Natural killer cell (primary cell): Measurements from ENCODE around the gene IGFBP7. TPM values are rescaled to one million over a fixed set of nuclear protein-coding genes. Genes with fewer than 3 reads are reported as not detected.
A peak's percentile ranks its signal among the peaks of the same experiment; 100 is the strongest.

Experiments
- ATAC-seq, 3 donors: fragments of 150-1000 bp in 2 of 3; fragments of 200-7000 bp in 1 of 3; cut with Tn5 transposase; 1 replicate in 1 of 3; 2 replicates in 2 of 3; pipeline ENCODE4 v1.10.0; 2021; ENCODE audit warnings: mild to moderate bottlenecking in 2 of 3, moderate library complexity in 2 of 3
- DNase-seq, 2 donors: peaks; one replicate each; pipeline versions ENCODE4 v3.0.0 to v3.0.0-alpha.2; 2013 to 2021; ENCODE audit warnings: mixed read lengths in 1 of 2
- H3K27ac ChIP-seq: one replicate; pipeline ENCODE4 v1.5.1; 2013; ENCODE audit warnings: mild to moderate bottlenecking, low read length
- H3K27me3 ChIP-seq: one replicate; pipeline ENCODE4 v1.6.1; 2013; ENCODE audit warnings: low read length; ENCODE audit not compliant: control insufficient read depth, insufficient read depth
- H3K36me3 ChIP-seq: one replicate; pipeline ENCODE4 v1.6.1; 2013; ENCODE audit warnings: low read length; ENCODE audit not compliant: control insufficient read depth, insufficient read depth
- H3K4me1 ChIP-seq: one replicate; pipeline ENCODE4 v1.6.1; 2013; ENCODE audit warnings: low read length; ENCODE audit not compliant: control insufficient read depth, insufficient read depth
- H3K4me3 ChIP-seq: one replicate; pipeline ENCODE4 v1.5.1; 2013; ENCODE audit warnings: low read length
- H3K9me3 ChIP-seq: one replicate; pipeline ENCODE4 v1.6.1; 2013; ENCODE audit warnings: low read length; ENCODE audit not compliant: control insufficient read depth, insufficient read depth
- H3K27ac Mint-ChIP-seq, 2 donors: one replicate each; pipeline ENCODE4 v1.8.0; 2022; ENCODE audit warnings: mild to moderate bottlenecking in 2 of 2, mixed read lengths in 2 of 2, moderate library complexity in 1 of 2
- H3K27me3 Mint-ChIP-seq, 2 donors: one replicate each; pipeline ENCODE4 v1.8.0; 2022; ENCODE audit warnings: low read depth in 2 of 2, mixed read lengths in 2 of 2
- H3K36me3 Mint-ChIP-seq: one replicate; pipeline ENCODE4 v1.8.0; 2022; ENCODE audit warnings: mixed read lengths
- H3K4me1 Mint-ChIP-seq, 2 donors: one replicate each; pipeline ENCODE4 v1.8.0; 2022; ENCODE audit warnings: mixed read lengths in 2 of 2
- H3K4me3 Mint-ChIP-seq: one replicate; pipeline ENCODE4 v1.8.0; 2022; ENCODE audit warnings: mild to moderate bottlenecking, moderate library complexity, mixed read lengths
- H3K9me3 Mint-ChIP-seq, 2 donors: one replicate each; pipeline ENCODE4 v1.8.0; 2022; ENCODE audit warnings: mixed read lengths in 2 of 2
- CTCF ChIP-seq: fragments of 200-600 bp; IDR thresholded peaks from one replicate; pipeline ENCODE4 v1.8.0; 2022; ENCODE audit warnings: antibody characterized with exemption
- WGBS: methylation state at CpG from one replicate; pipeline ENCODE4 v1.1.7; 2013; ENCODE audit warnings: missing lambda C conversion rate; ENCODE audit not compliant: insufficient coverage; 5-methylcytosine and 5-hydroxymethylcytosine counted together
- intact Hi-C: fragments of 100-400 bp; cut with micrococcal nuclease; formaldehyde crosslinking; loops from one replicate; pipeline ENCODE4 v1.14.2; 2022
- total RNA-seq, 4 donors: library from RNA; stranded (reverse); fragments of 120-200 nt in 1 of 4; gene quantifications; one replicate each; pipeline versions ENCODE4 v1.2.3 to v1.2.4, GENCODE V29; 2013 to 2022

IGFBP7 gene
- total RNA-seq, 3 donors from 2014 or later (not counting 1 experiment from before 2014, with no cell fraction given): 88.8 to 107 (median 101) TPM

- H3K27ac Mint-ChIP-seq: peak overlapping the region; percentile 84 to 97
- no peak overlapping the region for H3K4me3 ChIP-seq
Observed at GRCh38 chr4:57089549-57089948, 20.6 kb downstream of the IGFBP7 start.

GRCh38 chr4:57086031-57086723 lies 24.0 kb downstream of the IGFBP7 start:
- no peaks in the 10 kb centered on the region for H3K9me3 ChIP-seq
- H3K36me3 ChIP-seq: no peaks in the 10 kb centered on the region
- intact Hi-C loops: no loop called here
- WGBS: 64% methylated on average over 3 of the region's 4 CpGs
- no peaks in the 10 kb centered on the region for H3K27me3 Mint-ChIP-seq
- H3K4me3 ChIP-seq: no peak overlapping the region
- no peaks in the 10 kb centered on the region for H3K36me3 Mint-ChIP-seq
- no peaks in the 10 kb centered on the region for H3K27me3 ChIP-seq
- H3K4me1 ChIP-seq: peaks cover 20% of the 10 kb centered on the region
- DNase-seq (no peak), ATAC-seq (no peak)
- H3K4me3 Mint-ChIP-seq: peak overlapping the region; percentile 83
- peak overlapping the region; percentile 90 to 92 for H3K27ac Mint-ChIP-seq
- TF ChIP-seq CTCF: no peak
- H3K9me3 Mint-ChIP-seq: no peaks in the 10 kb centered on the region
- H3K4me1 Mint-ChIP-seq: peaks cover 63 to 72% of the 10 kb centered on the region in 2 donors
- H3K27ac ChIP-seq: no peak overlapping the region

More at GRCh38 chr4:57089549-57089948, 20.6 kb downstream of the IGFBP7 start:
- Histone ChIP-seq H3K36me3 (no peaks in the 10 kb centered on the region), H3K27ac (peak overlapping the region; percentile 60), H3K27me3 (no peaks in the 10 kb centered on the region), H3K4me1 (peaks cover 13% of the 10 kb centered on the region), H3K9me3 (no peaks in the 10 kb centered on the region)
- Mint-ChIP-seq H3K27me3 (no peaks in the 10 kb centered on the region), H3K4me3 (peak overlapping the region; percentile 85), H3K9me3 (no peaks in the 10 kb centered on the region), H3K4me1 (peaks cover 61 to 64% of the 10 kb centered on the region in 2 donors), H3K36me3 (no peaks in the 10 kb centered on the region)
- intact Hi-C loops: no loop called here
- no peak for TF ChIP-seq CTCF
- DNase-seq: no peak
- peak; percentile 44 to 71 (median 65) for ATAC-seq
- 82% methylated on average over 2 of the region's 2 CpGs for WGBS

- no peak for ATAC-seq
- peak overlapping the region; percentile 83 for H3K4me3 Mint-ChIP-seq
- DNase-seq: no peak
- Histone ChIP-seq H3K27ac (peak overlapping the region; percentile 64), H3K4me1 (peaks cover 24% of the 10 kb centered on the region), H3K9me3 (no peaks in the 10 kb centered on the region), H3K4me3 (no peak overlapping the region), H3K36me3 (no peaks in the 10 kb centered on the region), H3K27me3 (no peaks in the 10 kb centered on the region)
- WGBS: 100% methylated on average over 1 of the region's 4 CpGs
- peak overlapping the region; percentile 90 to 92 for H3K27ac Mint-ChIP-seq
- no peaks in the 10 kb centered on the region for H3K36me3 Mint-ChIP-seq
- H3K4me1 Mint-ChIP-seq: peaks cover 63 to 72% of the 10 kb centered on the region in 2 donors
- H3K27me3 Mint-ChIP-seq: no peaks in the 10 kb centered on the region
- H3K9me3 Mint-ChIP-seq: no peaks in the 10 kb centered on the region
- intact Hi-C loops: no loop called here
- no peak for TF ChIP-seq CTCF
Observed at GRCh38 chr4:57085278-57085677, 24.9 kb downstream of the IGFBP7 start.
